Smooth muscle cell (in vitro differentiated cells): ENCODE data around the gene KCNH6. TPM values are rescaled to one million over a fixed set of nuclear protein-coding genes. Genes with fewer than 3 reads are reported as not detected.

ENCODE experiments used
- DNase-seq: peaks from one replicate; lab custom pipeline; 2025; ENCODE audit not compliant: unreplicated experiment; lab: John Stamatoyannopoulos, UW
- H2AFZ ChIP-seq: fragments of 200-600 bp; sonication (generic); 2 replicates; pipeline ENCODE4 v1.6.0; 2016; ENCODE audit warnings: antibody characterized with exemption, low read depth, mild to moderate bottlenecking
- H3F3A ChIP-seq: fragments of 200-600 bp; sonication (generic); 2 replicates; pipeline ENCODE4 v1.6.0; 2017; ENCODE audit warnings: antibody characterized with exemption, low read depth
- H3K27ac ChIP-seq: fragments of 200-600 bp; sonication (generic); 2 replicates; pipeline ENCODE4 v1.5.1; 2016; ENCODE audit warnings: low read depth, mild to moderate bottlenecking
- H3K27me3 ChIP-seq: fragments of 200-600 bp; sonication (generic); 2 replicates; pipeline ENCODE4 v1.6.1; 2016; ENCODE audit warnings: low read depth, mild to moderate bottlenecking
- H3K36me3 ChIP-seq: fragments of 200-600 bp; sonication (generic); 2 replicates; pipeline ENCODE4 v1.5.1; 2016; ENCODE audit warnings: low read depth
- H3K4me1 ChIP-seq: fragments of 200-600 bp; sonication (generic); 2 replicates; pipeline ENCODE4 v1.5.1; 2016; ENCODE audit warnings: low read depth
- H3K4me2 ChIP-seq: fragments of 200-600 bp; sonication (generic); 2 replicates; pipeline ENCODE4 v1.6.0; 2016; ENCODE audit warnings: mild to moderate bottlenecking
- H3K4me3 ChIP-seq: fragments of 200-600 bp; sonication (generic); 2 replicates; pipeline ENCODE4 v1.5.1; 2016; ENCODE audit warnings: mild to moderate bottlenecking
- H3K79me2 ChIP-seq: fragments of 200-600 bp; sonication (generic); 2 replicates; pipeline ENCODE4 v1.6.0; 2016; ENCODE audit warnings: low read depth, mild to moderate bottlenecking
- H3K9ac ChIP-seq: fragments of 200-600 bp; sonication (generic); 2 replicates; pipeline ENCODE4 v1.6.0; 2016; ENCODE audit warnings: low read depth
- H3K9me3 ChIP-seq: fragments of 200-600 bp; sonication (generic); replicated peaks from 2 replicates; pipeline ENCODE4 v1.5.1; 2016; ENCODE audit warnings: low read depth
- H4K20me1 ChIP-seq: fragments of 200-600 bp; sonication (generic); 2 replicates; pipeline ENCODE4 v1.6.0; 2016; ENCODE audit warnings: low read depth
- WGBS: methylation state at CpG from one replicate; pipeline ENCODE4 v1.1.7; 2016; ENCODE audit warnings: low lambda C conversion rate; 5-methylcytosine and 5-hydroxymethylcytosine counted together
- polyA plus RNA-seq: library from polyadenylated mRNA; unstranded; fragments of >200 nt; fragmentation: Nextera tagmentation; extraction: Ambion mirVana; gene quantifications from 2 replicates; pipeline ENCODE4 v1.2.1, GENCODE V29; 2016
- total RNA-seq: library from RNA; depleted of rRNA; stranded (reverse); fragments of >200 nt; gene quantifications from 2 replicates; pipeline ENCODE4 v1.2.3, GENCODE V29; 2014
- TF ChIP-seq, protein P1 (sequence below): fragments of 200-600 bp; sonication (generic); IDR thresholded peaks from 2 replicates; pipeline ENCODE4 v1.5.1; 2017; ENCODE audit warnings: borderline replicate concordance, mild to moderate bottlenecking, antibody characterized with exemption; ENCODE audit not compliant: insufficient read depth, poor library complexity, severe bottlenecking

Gene KCNH6
- total and polyA plus RNA-seq, 2 experiments from 2014 or later = not detected

DNA sequence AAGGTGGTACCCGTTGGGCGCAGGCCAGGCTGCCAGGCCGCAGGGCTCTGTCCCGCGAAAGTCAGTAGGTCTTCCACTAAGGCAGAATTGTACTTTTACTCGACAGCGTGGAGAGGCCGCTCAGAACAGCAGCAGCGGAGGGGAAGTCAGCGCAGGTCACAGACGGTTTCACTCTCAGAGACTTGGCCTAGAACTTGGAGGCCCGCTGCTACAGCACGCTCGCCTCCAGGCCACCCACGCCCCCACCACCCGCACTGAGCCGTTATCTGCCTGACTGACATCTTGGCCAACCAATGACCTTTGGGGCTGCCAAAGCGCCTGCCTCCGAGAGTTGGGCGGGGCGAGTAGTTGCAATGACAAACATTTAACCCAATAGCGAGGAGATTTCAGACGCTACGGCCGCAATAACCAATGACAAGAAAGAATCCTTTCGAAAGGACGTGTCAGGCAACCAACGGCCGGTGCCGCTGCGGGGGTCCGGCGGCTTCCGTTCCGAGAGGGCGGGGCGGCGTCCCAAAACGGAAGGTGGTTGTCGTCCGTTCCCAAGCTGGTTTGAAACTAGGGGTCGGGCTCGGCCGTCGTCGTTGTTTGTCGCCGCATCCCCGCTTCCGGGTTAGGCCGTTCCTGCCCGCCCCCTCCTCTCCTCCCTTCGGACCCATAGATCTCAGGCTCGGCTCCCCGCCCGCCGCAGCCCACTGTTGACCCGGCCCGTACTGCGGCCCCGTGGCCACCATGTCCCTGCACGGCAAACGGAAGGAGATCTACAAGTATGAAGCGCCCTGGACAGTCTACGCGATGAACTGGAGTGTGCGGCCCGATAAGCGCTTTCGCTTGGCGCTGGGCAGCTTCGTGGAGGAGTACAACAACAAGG lies 27.0 kb downstream of the KCNH6 start, which contains the start of gene DCAF7:
TSS of gene DCAF7 (plus strand) at position 532 of the 871 bp plus-strand sequence. CDS start at position 733, 201 bp downstream.
- H3K27me3 ChIP-seq = no peaks in the 10 kb centered on the region
- WGBS = under 1% methylated on average over 52 of the region's 72 CpGs
- peaks cover 38% of the 10 kb centered on the region for H3K79me2 ChIP-seq

GRCh38 chr17:63550817-63551639 lies 27.9 kb downstream of the KCNH6 start:
- H3K9me3 ChIP-seq = no peaks in the 10 kb centered on the region
- peaks cover 4% of the 10 kb centered on the region for H3F3A ChIP-seq
- H3K36me3 ChIP-seq = no peaks in the 10 kb centered on the region
- H3K27me3 ChIP-seq = no peaks in the 10 kb centered on the region
- H3K9ac ChIP-seq = peak overlapping the region; percentile 82
- H4K20me1 ChIP-seq = peaks cover 49% of the 10 kb centered on the region
- H2AFZ ChIP-seq = peak overlapping the region; percentile 58
- H3K4me3 ChIP-seq = peak overlapping the region; percentile 69
- H3K4me2 ChIP-seq = peak overlapping the region; percentile 97
- peaks cover 46% of the 10 kb centered on the region for H3K79me2 ChIP-seq
- WGBS = 2% methylated on average over 32 of the region's 32 CpGs
- TF ChIP-seq, protein P1, sequence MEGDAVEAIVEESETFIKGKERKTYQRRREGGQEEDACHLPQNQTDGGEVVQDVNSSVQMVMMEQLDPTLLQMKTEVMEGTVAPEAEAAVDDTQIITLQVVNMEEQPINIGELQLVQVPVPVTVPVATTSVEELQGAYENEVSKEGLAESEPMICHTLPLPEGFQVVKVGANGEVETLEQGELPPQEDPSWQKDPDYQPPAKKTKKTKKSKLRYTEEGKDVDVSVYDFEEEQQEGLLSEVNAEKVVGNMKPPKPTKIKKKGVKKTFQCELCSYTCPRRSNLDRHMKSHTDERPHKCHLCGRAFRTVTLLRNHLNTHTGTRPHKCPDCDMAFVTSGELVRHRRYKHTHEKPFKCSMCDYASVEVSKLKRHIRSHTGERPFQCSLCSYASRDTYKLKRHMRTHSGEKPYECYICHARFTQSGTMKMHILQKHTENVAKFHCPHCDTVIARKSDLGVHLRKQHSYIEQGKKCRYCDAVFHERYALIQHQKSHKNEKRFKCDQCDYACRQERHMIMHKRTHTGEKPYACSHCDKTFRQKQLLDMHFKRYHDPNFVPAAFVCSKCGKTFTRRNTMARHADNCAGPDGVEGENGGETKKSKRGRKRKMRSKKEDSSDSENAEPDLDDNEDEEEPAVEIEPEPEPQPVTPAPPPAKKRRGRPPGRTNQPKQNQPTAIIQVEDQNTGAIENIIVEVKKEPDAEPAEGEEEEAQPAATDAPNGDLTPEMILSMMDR = no peak
- H3K27ac ChIP-seq = peak overlapping the region; percentile 84
- H3K4me1 ChIP-seq = peaks cover 9% of the 10 kb centered on the region
- DNase-seq = peak; percentile 61

More for the DNA sequence above, 27.0 kb downstream of the KCNH6 start, which contains the start of gene DCAF7:
- Histone ChIP-seq H3K9ac (peak within 1 kb of the TSS; percentile 82), H4K20me1 (peaks cover 40% of the 10 kb centered on the region), H3F3A (peaks cover 4% of the 10 kb centered on the region), H3K4me2 (peak within 1 kb of the TSS; percentile 97), H3K27ac (peak within 1 kb of the TSS; percentile 84), H3K36me3 (no peaks in the 10 kb centered on the region), H3K9me3 (no peaks in the 10 kb centered on the region), H2AFZ (peak within 1 kb of the TSS; percentile 89), H3K4me1 (peaks cover 9% of the 10 kb centered on the region), H3K4me3 (peak within 1 kb of the TSS; percentile 69)
- TF ChIP-seq, protein P1 = no peak
- peak; percentile 93 for DNase-seq

GRCh38 chr17:63552211-63552610 lies 29.1 kb downstream of the KCNH6 start:
- H4K20me1 ChIP-seq = peaks cover 61% of the 10 kb centered on the region

More at GRCh38 chr17:63552211-63552610, 29.1 kb downstream of the KCNH6 start:
- DNase-seq = no peak
- peaks cover 9% of the 10 kb centered on the region for H3K4me1 ChIP-seq
- H3K9ac ChIP-seq = peak overlapping the region; percentile 7
- H3K27me3 ChIP-seq = no peaks in the 10 kb centered on the region
- no peaks in the 10 kb centered on the region for H3K36me3 ChIP-seq
- peak overlapping the region; percentile 97 for H3K4me2 ChIP-seq
- H2AFZ ChIP-seq = no peak overlapping the region
- peak overlapping the region; percentile 69 for H3K4me3 ChIP-seq
- H3F3A ChIP-seq = peaks cover 4% of the 10 kb centered on the region
- H3K9me3 ChIP-seq = no peaks in the 10 kb centered on the region
- peaks cover 58% of the 10 kb centered on the region for H3K79me2 ChIP-seq
- H3K27ac ChIP-seq = peak overlapping the region; percentile 84
- WGBS = 67% methylated on average over 6 of the region's 6 CpGs
- TF ChIP-seq, protein P1 = no peak
